NCI-H2081 (cell line): Measurements from ENCODE around the gene XPNPEP3.
"Not testable (repeated sequence)": the region's sequence is repeated elsewhere in the genome, so short reads cannot be mapped to it uniquely, and the experiment has no call there.

Experiments used
- DNase-seq, 2 experiments: peaks; one replicate each; lab custom pipeline; 2025; lab: John Stamatoyannopoulos, UW

Gene XPNPEP3

GRCh38 chr22:40856513-40857308, at the start of gene XPNPEP3, which contains the start of gene ST13:
TSS of gene XPNPEP3 (plus strand) at chr22:40857148. CDS start at chr22:40857182, 34 bp downstream.
TSS of gene ST13 (minus strand) at chr22:40856639. CDS start at chr22:40856540, 99 bp downstream.
- peak; percentile 89 to 92 for DNase-seq

GRCh38 chr22:40808018-40808841, 48.7 kb upstream of the XPNPEP3 start:
- DNase-seq: no peak

DNA sequence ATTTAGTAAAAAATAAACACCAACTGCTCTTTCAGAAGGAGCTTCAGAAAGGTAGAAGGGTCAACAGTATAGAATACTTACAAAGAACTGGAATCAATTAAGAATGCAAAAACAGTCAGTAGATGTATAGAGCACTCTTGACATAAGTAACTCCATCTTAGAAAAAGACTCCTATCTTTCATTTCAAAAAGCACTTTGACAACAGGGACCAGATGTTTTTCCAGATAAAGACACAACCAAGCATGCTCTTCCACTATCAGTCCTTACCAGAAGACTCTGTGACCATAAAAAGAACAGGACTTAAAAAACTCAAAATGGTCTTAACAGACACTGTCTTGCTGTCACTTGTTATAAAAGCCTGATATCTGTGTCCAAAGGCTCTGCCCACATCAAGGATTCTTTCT, 43.0 kb upstream of the XPNPEP3 start:
- DNase-seq: no peak

- DNase-seq: no peak
Observed at GRCh38 chr22:40817737-40818136, 39.2 kb upstream of the XPNPEP3 start.

GRCh38 chr22:40818192-40818746, 38.7 kb upstream of the XPNPEP3 start:
- no peak for DNase-seq

GRCh38 chr22:40818747-40819598, 38.0 kb upstream of the XPNPEP3 start, which contains the start of gene SLC25A17:
TSS of gene SLC25A17 (minus strand) at chr22:40819346. CDS start at chr22:40819248, 98 bp downstream.
- DNase-seq: peak; percentile 80 to 84

DNA sequence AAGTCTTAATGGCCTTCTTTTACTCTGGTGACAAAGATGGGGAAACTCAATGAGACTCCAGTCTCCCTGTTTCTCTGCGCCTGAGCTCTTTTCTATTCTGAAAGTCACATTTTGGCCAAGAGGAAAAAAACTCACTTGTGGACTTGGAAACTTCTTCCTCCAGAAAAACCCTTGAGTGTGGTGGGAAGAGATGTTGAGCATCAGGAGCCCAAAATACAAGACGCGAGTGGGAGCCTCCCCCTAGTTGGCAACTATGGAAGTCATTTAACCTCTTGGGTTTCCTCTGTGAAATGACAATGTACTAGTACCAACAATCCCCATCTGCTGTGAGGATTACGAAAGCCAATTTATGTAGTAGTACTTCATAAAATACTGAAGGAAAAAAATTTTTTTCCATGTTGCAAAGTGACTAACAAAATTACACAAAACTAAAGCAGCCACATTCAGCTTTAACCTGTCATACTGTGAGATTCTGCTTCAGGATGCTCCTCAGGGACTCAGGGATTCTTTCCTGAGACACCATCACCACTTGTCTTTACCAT, 37.3 kb upstream of the XPNPEP3 start:
- DNase-seq: peak in 1 of 2 experiments; percentile 20

DNA sequence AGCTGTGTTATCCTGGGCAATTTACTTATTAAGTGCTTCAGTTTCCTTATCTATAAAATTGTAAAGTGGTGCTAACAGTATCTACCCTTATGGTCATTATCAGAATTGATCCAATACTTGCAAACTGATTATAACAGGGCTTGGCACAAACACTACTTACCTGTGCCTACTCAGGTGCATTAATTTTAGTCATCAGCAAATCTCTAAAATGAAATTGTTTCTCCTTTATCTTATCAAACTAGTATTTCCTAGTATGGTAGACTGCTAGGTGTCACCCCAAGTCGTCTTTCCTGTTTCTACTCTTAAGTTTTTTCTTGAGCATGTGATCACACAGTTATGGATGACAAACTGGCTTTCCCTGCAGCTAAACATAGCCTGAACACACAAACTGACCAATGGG, 33.5 kb upstream of the XPNPEP3 start:
- DNase-seq: no peak

DNA sequence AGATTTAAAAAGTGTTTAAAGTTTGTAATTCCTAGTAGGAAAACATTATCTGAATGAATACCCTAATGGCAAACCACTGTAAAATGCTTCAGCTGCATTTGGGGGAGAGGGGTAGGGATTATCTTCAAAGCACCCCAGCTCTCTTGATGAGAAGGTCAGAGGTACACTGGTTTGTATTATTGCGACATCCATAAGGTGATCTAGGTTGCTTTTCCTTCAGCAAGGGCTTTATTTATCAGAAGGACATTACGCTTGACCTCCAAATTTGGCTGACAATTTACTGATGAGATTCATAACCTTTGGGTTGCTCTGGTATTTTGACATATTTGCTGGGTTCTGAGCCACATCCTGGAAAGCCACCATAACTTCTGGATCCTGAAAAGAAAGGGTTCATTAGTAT, 30.7 kb upstream of the XPNPEP3 start:
- not testable (repeated sequence) for DNase-seq

DNA sequence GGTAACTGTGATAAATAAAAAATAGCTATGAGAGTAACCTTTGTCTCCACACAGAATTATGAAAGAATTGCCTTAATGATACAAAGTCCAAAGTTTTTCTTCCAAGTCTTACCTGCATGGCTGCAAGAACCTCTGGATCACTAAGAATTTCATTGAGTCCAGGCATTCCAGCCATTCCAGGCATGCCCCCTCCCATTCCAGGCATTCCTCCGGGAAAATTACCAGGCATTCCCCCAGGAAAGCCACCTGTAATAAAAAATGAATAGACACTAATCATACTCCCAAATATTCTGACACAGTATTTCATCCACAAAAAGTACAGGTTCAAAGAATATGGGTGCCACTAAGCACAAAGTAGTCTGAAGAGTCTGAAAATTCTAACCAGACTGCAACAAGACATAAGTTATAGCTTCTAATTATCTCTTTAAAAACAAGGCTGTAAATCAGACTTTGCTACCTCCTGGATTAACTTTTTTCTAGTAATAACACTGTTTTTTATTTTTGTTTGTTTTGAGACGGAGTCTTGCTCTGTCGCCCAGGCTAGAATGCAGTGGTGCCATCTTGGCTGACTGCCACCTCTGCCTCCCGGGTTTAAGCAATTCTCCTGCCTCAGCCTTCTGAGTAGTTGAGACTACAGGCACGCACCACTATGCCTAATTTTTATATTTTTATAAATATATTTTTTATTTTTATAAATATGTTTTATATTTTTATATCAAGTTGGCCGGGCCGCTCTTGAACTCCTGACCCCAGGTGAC, 29.8 kb upstream of the XPNPEP3 start:
- DNase-seq: no peak

DNA sequence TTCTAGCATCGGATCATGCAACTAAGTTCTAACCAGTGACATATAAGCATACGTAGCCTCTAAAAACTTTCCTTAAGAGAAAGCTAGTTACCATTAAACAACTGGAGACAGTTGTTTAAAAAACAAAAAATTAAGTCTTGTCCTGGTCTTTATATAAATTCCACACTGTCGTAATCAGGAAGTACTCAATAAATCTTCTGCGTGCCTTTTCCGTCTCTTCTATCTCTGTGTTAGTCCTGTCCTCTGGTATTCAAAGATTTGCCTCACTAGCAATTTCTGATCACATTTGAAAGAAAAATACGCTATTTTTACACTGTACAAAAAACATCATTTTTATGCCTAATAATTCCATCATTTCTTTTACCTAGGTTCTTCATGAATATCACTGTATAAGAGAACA, 27.8 kb upstream of the XPNPEP3 start:
- DNase-seq: no peak

DNA sequence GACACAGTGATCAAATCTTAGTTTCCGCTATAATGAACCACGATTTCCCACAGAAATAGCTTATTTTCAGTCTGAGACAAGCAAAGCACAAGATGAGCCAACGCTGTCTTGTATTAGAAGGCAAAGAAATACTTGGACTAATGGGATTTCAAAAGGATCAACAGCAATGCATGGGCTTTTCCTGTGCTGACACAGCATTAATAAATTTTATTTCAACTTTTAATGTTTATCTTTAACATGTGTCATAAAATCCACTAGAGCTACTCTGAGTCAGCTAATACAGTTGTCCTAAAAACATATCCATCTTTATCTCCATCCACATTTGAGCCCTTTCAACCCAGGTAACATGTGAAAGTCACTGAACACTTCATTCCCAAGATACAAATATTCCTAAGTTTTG, 22.3 kb upstream of the XPNPEP3 start:
- DNase-seq: no peak

DNA sequence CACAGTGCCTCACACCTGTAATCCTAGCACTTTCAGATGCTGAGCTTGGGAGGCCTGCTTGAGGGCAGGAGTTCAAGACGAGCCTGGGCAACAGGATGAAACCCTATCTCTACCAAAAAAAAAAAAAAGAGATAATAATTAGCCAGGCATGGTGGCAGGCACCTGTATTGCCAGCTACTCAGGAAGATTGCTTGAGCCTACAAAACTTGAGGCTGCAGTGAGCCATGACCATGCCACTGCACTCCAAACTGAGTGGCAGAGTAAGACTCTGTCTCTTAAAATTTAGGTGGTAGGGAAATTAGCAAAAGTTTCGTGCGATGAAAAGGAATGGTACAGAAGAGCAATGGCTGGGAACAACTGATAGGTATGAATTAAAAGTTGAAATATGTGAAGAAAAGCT, 18.5 kb upstream of the XPNPEP3 start:
- DNase-seq: no peak

- DNase-seq: no peak
Observed at GRCh38 chr22:40844951-40845350, 12.0 kb upstream of the XPNPEP3 start.

GRCh38 chr22:40845816-40846215, 11.1 kb upstream of the XPNPEP3 start:
- DNase-seq: not testable (repeated sequence)

DNA sequence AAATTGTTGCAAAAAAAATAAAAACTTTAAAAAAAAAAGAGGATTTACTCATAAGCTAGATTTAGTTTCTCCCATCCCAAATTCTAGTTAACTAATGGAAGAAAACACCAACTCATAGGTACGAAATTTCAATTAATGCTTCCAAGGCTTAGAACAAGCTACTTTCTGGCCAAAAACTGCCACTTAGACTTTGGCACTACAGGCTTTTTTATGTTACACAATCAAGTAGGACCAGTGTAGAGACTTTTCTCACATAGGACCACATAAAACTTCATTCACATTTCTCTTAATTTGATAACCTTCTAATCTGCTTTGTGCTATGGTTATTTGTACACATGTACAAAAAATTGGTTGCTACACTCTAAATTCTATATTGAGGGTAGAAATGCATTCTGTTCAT, 3.6 kb upstream of the XPNPEP3 start:
- DNase-seq: no peak

GRCh38 chr22:40853961-40854360, 3.0 kb upstream of the XPNPEP3 start:
- no peak for DNase-seq

- DNase-seq: peak; percentile 0 to 22
Observed at GRCh38 chr22:40855071-40855978, 1.6 kb upstream of the XPNPEP3 start.

GRCh38 chr22:40855979-40856512, 902 bp upstream of the XPNPEP3 start:
- peak; percentile 0 to 22 for DNase-seq
